Activated gamma-delta T cell (primary cell): ENCODE results near the gene KRTAP10-12.

ENCODE experiments used
- DNase-seq: peaks from one replicate; lab custom pipeline; 2025; lab: John Stamatoyannopoulos, UW

Gene KRTAP10-12

DNA sequence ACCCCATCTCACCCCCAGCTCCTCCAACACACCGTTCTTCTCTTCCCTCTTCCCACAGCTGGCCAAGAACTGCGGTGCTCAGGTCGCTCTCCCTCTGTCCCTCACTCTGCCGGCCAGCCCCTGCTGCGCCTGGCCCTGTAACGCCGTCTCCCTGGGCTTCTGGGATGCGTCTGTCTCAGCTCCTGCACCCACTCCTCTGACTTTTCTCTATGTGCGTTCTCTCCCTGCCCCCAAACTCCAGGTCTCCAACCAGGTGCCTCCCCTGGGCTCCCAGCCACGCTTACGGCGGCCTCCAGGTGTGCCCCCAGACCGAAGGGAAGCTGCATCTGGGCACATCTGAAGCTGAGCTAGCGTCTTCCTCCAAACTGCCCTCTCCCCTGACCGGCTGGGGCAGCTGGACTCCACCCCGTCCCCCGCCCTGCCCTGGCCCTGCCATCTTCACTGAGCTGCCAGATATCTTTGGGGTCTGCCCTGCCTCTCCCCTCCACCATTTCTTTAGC is 2.6 kb downstream of the KRTAP10-12 start:
- no peak for DNase-seq

GRCh38 chr21:44700101-44701022 is 3.4 kb downstream of the KRTAP10-12 start:
- DNase-seq = no peak

DNA sequence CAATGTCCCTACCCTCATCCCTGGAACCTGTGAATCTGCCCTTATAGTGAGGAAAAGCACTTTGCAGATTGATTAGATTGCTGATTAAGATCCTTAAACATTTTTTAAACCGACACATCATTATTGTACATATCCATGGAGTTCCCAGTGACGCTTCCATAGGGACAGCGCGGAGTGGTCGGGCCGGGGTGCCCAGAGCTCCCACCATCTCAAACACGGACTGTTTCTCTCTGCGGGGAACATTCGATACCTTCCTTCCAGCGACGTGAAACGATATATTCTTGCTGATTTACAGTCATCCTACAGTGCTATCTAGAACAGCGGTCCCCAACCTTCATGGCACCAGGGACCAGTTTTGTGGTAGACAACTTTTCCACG is 4.0 kb downstream of the KRTAP10-12 start:
- no peak for DNase-seq

- no peak for DNase-seq
Observed at GRCh38 chr21:44701541-44701940, 4.6 kb downstream of the KRTAP10-12 start.

DNA sequence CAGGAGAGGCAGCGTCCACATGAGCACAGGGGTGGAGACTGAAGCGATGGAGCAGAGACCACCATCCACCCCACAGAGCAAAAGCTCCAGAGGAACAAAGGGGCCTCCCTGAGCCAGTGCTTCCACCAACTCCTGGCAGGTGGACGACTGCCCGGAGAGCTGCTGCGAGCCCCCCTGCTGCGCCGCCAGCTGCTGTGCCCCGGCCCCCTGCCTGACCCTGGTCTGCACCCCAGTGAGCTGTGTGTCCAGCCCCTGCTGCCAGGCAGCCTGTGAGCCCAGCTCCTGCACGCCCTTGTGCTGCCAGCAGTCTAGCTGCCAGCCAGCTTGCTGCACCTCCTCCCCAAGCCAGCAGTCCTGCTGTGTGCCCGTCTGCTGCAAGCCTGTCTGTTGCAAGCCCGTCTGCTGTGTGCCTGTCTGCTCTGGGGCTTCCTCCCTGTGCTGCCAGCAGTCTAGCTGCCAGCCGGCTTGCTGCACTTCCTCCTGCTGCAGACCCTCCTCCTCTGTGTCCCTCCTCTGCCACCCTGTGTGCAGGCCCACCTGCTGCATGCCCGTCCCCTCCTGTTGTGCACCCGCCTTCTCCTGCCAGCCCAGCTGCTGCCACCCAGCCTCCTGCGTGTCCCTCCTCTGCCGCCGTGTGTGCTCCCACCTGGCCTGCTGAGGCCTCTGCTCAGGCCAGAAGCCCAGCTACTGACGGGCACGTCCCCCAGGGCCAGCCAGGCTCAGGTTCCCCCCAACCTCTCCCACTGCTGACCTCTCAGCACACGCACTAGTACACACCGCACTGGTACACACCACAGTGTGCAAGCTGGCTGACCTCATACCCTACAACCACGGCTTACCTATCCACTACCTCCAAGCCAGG is 5.4 kb downstream of the KRTAP10-12 start:
- DNase-seq = no peak

GRCh38 chr21:44702973-44703730 is 6.2 kb downstream of the KRTAP10-12 start:
- DNase-seq = no peak

DNA sequence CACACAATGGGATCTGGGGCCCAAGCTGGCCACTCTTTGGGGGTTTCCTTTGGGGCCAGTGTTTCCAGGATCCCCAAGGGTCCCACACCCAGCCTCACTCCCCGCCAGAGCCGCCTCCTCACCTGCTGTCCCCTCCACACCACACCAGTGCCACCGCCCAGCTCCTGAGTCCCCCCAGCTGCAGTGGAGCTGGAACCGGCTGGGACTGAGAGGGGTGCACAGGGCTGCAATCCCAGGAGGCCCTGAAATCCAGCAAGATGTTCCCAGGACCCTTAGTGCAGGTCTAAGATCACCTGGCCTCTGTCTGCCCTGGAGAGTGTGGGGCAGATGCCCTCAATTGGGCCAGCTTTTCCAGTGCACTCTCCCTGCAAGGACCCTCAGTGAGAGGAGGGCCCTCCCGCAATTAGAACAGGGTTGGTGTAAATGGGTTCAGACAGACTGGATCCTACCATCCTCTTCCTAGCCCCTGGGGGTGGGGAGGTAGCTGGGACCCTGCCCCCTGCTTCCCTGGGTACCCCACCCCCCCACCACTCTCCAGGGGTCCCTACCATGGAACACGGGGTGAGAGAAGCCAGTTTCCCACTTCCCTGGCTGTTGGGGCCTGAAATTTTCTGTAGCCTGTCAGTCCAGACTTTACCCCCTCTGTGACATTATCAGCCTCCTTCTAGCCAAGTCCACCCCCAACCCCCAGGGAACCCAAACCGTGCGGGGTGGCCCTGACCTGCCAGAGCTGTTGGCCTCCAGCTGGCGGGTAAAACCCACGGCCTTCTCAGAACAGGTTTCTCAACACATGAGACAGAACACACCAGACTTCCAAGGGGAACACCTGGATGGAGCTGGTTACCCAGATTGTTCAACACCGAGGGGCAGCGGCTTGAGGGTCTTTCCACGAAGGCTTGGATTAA is 7.0 kb downstream of the KRTAP10-12 start:
- DNase-seq = no peak

- no peak for DNase-seq
Observed at GRCh38 chr21:44704636-44705001, 7.6 kb downstream of the KRTAP10-12 start.

- DNase-seq = no peak
Observed at GRCh38 chr21:44706026-44706705, 9.2 kb downstream of the KRTAP10-12 start.

GRCh38 chr21:44706706-44707581 is 10.0 kb downstream of the KRTAP10-12 start:
- DNase-seq = no peak

GRCh38 chr21:44708213-44708865 is 11.4 kb downstream of the KRTAP10-12 start:
- no peak for DNase-seq

DNA sequence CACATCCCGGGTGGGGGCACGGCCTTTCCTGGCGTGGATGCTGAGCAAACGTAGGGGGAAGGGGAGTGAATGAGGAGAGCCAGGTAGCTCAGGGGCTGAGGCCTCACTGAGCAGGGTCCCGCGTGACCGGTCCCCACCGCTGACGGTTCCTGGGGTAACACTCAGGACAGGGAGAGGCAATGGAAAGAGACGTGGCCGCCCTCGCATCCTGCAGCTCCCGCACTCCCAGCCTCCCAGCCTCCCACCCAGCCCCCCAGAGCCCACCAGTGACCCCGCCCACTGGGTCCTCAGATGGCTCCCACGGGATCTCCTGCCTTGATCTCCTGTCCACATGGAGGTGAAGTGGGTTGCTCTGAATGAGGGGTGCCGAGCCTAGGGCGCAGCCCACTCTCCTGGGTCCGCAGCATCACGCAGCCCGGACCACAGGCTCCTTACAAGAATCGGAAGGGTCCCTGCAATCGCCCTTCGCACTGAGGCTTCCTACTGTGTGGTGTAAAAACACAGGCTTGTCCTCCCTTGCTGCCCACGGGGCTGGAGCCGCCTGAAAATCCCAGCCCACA is 12.0 kb downstream of the KRTAP10-12 start:
- DNase-seq = no peak

GRCh38 chr21:44709426-44710293 is 12.7 kb downstream of the KRTAP10-12 start:
- no peak for DNase-seq

GRCh38 chr21:44710294-44710665 is 13.3 kb downstream of the KRTAP10-12 start:
- DNase-seq = no peak

- no peak for DNase-seq
Observed at GRCh38 chr21:44710756-44711326, 13.9 kb downstream of the KRTAP10-12 start.

DNA sequence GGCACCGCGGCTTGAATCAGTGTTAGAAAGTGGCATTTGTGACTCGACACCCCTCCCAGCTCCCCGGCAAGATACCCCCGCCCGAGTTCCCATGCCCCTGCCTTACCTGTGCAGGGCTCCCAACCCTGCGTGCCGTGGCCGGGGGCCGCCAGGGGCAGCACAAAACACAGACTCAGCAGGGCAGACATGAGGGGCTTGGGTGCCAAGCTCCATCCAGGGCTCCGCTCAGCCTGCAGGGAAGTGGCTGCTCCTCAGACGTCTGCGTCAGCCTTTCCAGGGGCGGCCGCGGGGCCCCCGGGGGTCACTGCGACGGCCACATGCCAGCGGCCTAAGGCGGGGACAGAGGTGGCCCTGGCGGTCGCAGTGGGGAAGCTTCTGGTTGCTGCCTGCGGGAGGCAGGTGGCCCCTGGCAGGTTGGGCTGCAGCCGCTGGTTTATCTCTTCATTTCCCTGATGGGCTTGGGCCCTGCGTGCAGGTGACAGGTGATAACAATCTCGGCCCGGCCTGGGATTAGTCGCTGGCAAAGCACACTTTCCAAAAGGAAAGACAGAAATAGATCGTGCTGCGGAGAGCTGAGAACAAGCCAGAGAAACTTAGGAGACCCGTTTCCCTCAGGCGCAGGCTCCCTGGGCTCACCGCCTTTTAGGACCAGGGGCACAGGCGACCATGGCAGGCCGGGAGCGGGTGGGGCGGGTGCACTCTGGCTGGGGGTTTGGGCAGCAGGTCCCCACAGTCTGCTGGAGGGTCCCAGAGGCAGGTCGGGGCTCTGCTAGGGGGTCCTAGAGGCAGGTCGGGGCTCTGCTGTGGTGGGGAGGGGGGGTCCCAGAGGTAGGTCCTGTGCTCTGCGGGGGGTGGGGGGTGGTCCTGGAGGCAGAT is 14.6 kb downstream of the KRTAP10-12 start, which contains the start of gene TSPEAR:
Gene TSPEAR (minus strand): TSS at position 246 of the 876 bp plus-strand sequence. CDS start 58 bp downstream, at position 188.
- DNase-seq = no peak
